ENCODE data around the gene MGAT5B. TPM values are rescaled to one million over a fixed set of nuclear protein-coding genes. Genes with fewer than 3 reads are reported as not detected.

MGAT5B gene
- total RNA-seq, 2 donors from 2014 or later = 0.14 to 4.1 TPM

DNA sequence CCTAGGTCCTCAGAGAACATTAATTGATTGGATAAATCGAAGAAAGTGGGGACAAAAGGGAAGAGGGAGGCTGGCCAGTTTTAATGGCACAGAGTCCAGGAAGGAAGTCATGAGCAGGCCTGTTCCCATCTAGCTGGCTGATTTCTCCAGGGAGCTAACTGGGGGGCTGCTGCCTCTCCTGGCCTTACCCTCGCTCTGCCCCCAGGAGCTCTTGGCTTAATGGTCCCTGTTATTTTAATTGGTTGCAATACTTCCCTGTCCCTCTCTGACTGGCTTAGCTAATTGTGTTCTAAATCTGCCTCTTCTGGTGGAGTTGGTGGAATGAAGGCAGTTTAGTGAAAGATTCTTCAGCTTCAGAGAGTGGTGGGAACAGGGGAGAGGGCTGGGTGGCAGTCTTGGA, 61.4 kb downstream of the MGAT5B start:
- no peak overlapping the region for H3K27ac ChIP-seq
- H3K36me3 ChIP-seq = no peaks in the 10 kb centered on the region
- no peaks in the 10 kb centered on the region for H3K4me1 ChIP-seq (replicated peaks)
- TF ChIP-seq POLR2AphosphoS5 (IDR thresholded peaks at IDR 0.05) (no peak), POLR2A (IDR thresholded peaks at IDR 0.05) (no peak)
- DNase-seq (ENCODE audit: low spot score) = no peak
- intact Hi-C loops (cut with DNase I) = no loop called here
- no peaks in the 10 kb centered on the region for H3K9me3 ChIP-seq
- peaks cover 2% of the 10 kb centered on the region for H3K27me3 ChIP-seq (replicated peaks; ENCODE audit: insufficient read depth)
- WGBS = 58% methylated on average over 2 of the region's 2 CpGs
- H3K4me3 ChIP-seq = no peak overlapping the region

DNA sequence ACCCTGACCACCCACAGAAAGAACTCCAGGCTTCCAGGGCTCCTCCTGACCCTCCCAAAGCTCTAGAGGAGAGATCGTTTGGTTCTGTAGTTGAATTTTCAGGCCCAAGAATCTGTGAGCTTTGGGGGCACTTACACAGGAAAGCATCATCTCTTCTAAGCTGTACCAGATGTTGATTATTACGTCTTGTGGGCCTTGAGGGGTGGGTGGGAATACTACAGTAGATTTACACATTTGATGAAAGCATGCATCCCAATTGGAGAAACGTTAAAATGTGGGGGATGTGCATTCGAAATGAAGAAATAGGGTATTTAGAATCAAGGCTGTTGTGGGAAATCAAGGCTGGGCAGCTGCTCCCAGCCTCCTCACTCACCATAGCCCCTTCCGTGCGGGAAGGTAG, 61.9 kb downstream of the MGAT5B start:
- no peaks in the 10 kb centered on the region for H3K4me1 ChIP-seq (replicated peaks)
- DNase-seq (ENCODE audit: low spot score) = no peak
- TF ChIP-seq POLR2AphosphoS5 (IDR thresholded peaks at IDR 0.05) = no peak
- TF ChIP-seq POLR2A (IDR thresholded peaks at IDR 0.05) = no peak
- TF ChIP-seq, protein P1, sequence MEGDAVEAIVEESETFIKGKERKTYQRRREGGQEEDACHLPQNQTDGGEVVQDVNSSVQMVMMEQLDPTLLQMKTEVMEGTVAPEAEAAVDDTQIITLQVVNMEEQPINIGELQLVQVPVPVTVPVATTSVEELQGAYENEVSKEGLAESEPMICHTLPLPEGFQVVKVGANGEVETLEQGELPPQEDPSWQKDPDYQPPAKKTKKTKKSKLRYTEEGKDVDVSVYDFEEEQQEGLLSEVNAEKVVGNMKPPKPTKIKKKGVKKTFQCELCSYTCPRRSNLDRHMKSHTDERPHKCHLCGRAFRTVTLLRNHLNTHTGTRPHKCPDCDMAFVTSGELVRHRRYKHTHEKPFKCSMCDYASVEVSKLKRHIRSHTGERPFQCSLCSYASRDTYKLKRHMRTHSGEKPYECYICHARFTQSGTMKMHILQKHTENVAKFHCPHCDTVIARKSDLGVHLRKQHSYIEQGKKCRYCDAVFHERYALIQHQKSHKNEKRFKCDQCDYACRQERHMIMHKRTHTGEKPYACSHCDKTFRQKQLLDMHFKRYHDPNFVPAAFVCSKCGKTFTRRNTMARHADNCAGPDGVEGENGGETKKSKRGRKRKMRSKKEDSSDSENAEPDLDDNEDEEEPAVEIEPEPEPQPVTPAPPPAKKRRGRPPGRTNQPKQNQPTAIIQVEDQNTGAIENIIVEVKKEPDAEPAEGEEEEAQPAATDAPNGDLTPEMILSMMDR (IDR thresholded peaks at IDR 0.05) = no peak
- peaks cover 2% of the 10 kb centered on the region for H3K27me3 ChIP-seq (replicated peaks; ENCODE audit: insufficient read depth)
- 74% methylated on average over 6 of the region's 6 CpGs for WGBS
- no peak overlapping the region for H3K4me3 ChIP-seq
- H3K27ac ChIP-seq = no peak overlapping the region
- H3K36me3 ChIP-seq = no peaks in the 10 kb centered on the region
- intact Hi-C loops (cut with DNase I) = no loop called here
- no peaks in the 10 kb centered on the region for H3K9me3 ChIP-seq

DNA sequence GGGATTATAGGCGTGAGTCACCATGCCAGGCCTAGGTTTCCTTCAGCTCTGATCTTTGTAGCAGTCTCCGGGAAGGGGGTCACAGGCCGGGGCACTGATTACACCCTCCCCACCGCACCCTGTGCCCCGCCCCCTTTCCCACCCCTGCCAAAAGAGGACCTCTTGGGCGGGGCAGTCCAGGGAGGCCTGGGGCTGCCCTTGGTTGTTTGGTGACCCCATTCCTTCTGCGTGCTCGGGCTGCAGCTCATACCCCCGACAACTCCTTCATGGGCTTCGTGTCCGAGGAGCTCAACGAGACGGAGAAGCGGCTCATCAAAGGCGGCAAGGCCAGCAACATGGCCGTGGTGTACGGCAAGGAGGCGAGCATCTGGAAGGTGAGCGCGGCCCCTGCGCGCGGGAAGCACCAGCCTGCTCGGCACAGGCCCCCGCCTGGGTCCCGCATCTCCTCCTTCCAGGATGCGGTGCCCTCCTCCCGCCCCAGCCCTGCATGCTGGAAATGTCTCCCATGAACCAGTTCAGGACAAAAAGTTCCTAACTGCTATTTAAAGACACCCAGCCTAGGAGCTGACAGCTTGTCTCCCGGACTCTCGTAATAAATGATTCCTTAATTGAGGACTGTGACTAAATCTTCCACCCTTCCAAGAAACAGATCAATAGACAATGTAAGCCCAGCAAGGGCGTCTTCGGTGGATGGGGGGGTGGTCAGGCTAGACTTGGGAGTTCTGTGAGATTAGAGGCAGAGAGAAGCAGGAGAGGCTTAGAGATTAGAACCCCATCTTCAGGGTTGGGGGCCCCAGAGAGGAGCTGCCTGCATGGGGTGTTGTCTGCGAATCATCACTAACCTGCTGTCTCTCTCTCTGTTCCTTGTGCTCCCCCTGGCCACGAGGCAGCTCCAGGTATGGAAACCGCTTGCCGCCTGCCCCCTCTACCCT, 64.5 kb downstream of the MGAT5B start:
- H3K4me1 ChIP-seq (replicated peaks) = no peaks in the 10 kb centered on the region
- no peaks in the 10 kb centered on the region for H3K9me3 ChIP-seq
- intact Hi-C loops (cut with DNase I) = no loop called here
- H3K36me3 ChIP-seq = no peaks in the 10 kb centered on the region
- TF ChIP-seq POLR2A (IDR thresholded peaks at IDR 0.05) (no peak), POLR2AphosphoS5 (IDR thresholded peaks at IDR 0.05) (no peak)
- TF ChIP-seq, protein P1 (IDR thresholded peaks at IDR 0.05) = no peak
- H3K27me3 ChIP-seq (replicated peaks; ENCODE audit: insufficient read depth) = peaks cover 2% of the 10 kb centered on the region
- H3K4me3 ChIP-seq = no peak overlapping the region
- WGBS = 81% methylated on average over 30 of the region's 36 CpGs
- H3K27ac ChIP-seq = no peak overlapping the region
- DNase-seq (ENCODE audit: low spot score) = no peak

DNA sequence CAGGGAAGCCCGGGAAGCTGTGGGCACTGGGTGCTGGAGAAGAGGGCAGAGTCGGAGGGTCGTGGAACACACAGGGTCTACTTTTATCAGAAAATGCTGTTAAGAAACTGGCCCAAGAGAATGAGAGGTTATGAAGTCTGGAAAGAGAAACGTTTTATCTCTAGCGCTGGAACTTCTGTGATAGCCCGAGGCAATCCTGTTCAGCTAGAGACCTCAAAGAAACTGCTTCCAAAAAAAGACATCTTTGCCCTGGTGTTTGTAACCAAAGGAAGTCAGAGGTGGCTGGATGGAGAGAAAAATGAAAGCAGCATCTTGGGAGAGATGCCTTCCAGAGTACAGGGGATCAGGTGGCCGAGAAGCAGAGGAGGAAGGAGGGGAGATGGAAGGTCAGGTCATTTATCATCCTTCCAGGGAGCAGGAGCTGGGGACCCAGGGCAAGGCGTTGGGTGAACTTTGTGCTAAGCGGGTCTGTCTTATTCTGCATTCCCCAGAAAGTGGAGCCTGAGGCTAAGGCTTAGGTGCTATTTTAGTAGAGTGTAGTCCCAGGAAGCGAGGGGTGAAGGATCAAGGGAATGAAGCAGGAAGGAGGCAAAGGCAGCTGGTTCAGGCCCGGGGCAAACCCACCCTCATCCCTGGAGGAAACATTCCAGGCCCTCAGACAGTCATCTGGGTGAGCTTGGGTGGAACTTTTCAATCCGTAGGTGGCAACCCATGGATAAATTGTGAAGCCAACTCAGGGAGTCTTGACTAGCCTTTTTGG, 66.5 kb downstream of the MGAT5B start:
- Histone ChIP-seq H3K9me3 (no peaks in the 10 kb centered on the region), H3K4me3 (no peak overlapping the region), H3K36me3 (no peaks in the 10 kb centered on the region), H3K27me3 (replicated peaks; ENCODE audit: insufficient read depth) (peaks cover 5% of the 10 kb centered on the region), H3K27ac (no peak overlapping the region), H3K4me1 (replicated peaks) (no peaks in the 10 kb centered on the region)
- 64% methylated on average over 12 of the region's 12 CpGs for WGBS
- intact Hi-C loops (cut with DNase I) = no loop called here
- no peak for DNase-seq (ENCODE audit: low spot score)
- TF ChIP-seq, protein P1 (IDR thresholded peaks at IDR 0.05) = no peak
- TF ChIP-seq POLR2AphosphoS5 (IDR thresholded peaks at IDR 0.05) (no peak), POLR2A (IDR thresholded peaks at IDR 0.05) (no peak)

DNA sequence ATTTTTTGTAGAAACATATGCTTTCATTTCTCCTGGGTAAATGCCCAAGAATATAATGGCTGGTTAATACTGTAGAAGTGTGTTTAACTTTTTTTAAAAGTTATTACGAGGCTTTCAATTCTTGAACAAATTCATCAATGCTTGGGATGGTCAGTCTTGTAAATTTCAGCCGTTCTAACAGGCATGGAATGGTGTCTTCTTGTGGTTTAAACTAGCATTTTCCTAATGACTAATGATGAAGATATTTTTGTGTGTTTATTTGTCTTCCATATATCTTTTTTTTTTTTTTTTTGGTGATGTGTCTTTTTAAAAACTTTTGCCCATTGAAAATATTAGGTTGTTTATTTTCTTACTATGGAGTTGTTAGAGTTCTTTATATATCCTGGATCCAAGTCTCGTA, 67.1 kb downstream of the MGAT5B start:
- intact Hi-C loops (cut with DNase I) = no loop called here
- no peaks in the 10 kb centered on the region for H3K9me3 ChIP-seq
- DNase-seq (ENCODE audit: low spot score) = no peak
- H3K4me3 ChIP-seq = no peak overlapping the region
- no peak overlapping the region for H3K27ac ChIP-seq
- WGBS = 66% methylated on average over 3 of the region's 3 CpGs
- H3K36me3 ChIP-seq = no peaks in the 10 kb centered on the region
- TF ChIP-seq, protein P1 (IDR thresholded peaks at IDR 0.05) = no peak
- TF ChIP-seq POLR2A (IDR thresholded peaks at IDR 0.05) (no peak), POLR2AphosphoS5 (IDR thresholded peaks at IDR 0.05) (no peak)
- peaks cover 5% of the 10 kb centered on the region for H3K27me3 ChIP-seq (replicated peaks; ENCODE audit: insufficient read depth)
- H3K4me1 ChIP-seq (replicated peaks) = no peaks in the 10 kb centered on the region

Measured in prostate gland (tissue), 2 donors.